GM12878 (cell line): Measurements from ENCODE around the gene FIGNL2. TPM values are rescaled to one million over a fixed set of nuclear protein-coding genes. Genes with fewer than 3 reads are reported as not detected.

Source experiments
- ATAC-seq: fragments of 200-7000 bp; cut with Tn5 transposase; 3 replicates; pipeline ENCODE4 v1.9.1; 2020; ENCODE audit warnings: mild to moderate bottlenecking, moderate library complexity
- BruUV-seq: library from RNA; stranded (reverse); fragments of 400-500 nt; replicated peaks from 2 replicates; lab custom pipeline; 2021; lab: Mats Ljungman, UMichigan
- CTCF ChIA-PET: fragments of 300-600 bp; sonication (Branson Sonifier 250); formaldehyde crosslinking; extraction: SDS; loops from one replicate; lab custom pipeline; 2021; ENCODE audit warnings: inconsistent platforms; lab: Yijun Ruan, JAX
- POLR2A ChIA-PET: fragments of 350-600 bp; formaldehyde crosslinking; extraction: SDS; loops from one replicate; lab custom pipeline; 2021; ENCODE audit warnings: inconsistent platforms; lab: Charles Lee
- RAD21 ChIA-PET: fragments of 300-600 bp; sonication (Branson Sonifier 250); formaldehyde crosslinking; loops from one replicate; lab custom pipeline; 2023; ENCODE audit warnings: antibody characterized with exemption; ENCODE audit not compliant: unreplicated experiment; lab: Charles Lee
- SMC1A ChIA-PET: fragments of 300-600 bp; sonication (Branson Sonifier 250); formaldehyde crosslinking; loops from one replicate; lab custom pipeline; 2023; ENCODE audit not compliant: unreplicated experiment, uncharacterized antibody; lab: Charles Lee
- DNase-seq: peaks from one replicate; pipeline ENCODE4 v3.0.0-alpha.2; 2011; ENCODE audit warnings: low read depth, low spot score
- FAIRE-seq: peaks from 3 replicates; lab custom pipeline; 2011; peaks lifted over from hg19 to GRCh38; lab: Jason Lieb, UNC
- H2AFZ ChIP-seq: 2 replicates; pipeline ENCODE4 v1.6.0; 2011; ENCODE audit warnings: low read depth, low read length, control low read depth; ENCODE audit not compliant: control insufficient read depth
- H3K27ac ChIP-seq: 2 replicates; pipeline ENCODE4 v1.5.1; 2011; ENCODE audit warnings: control low read depth; ENCODE audit not compliant: control insufficient read depth, insufficient read depth
- H3K27me3 ChIP-seq, 2 experiments: replicated peaks in 1 of 2; 2 replicates each; pipeline versions ENCODE4 v1.6.0 to v1.6.1; 2011; ENCODE audit warnings: low read length in 1 of 2; ENCODE audit not compliant: control insufficient read depth in 2 of 2, insufficient read depth in 2 of 2
- H3K36me3 ChIP-seq, 2 experiments: 2 replicates each; pipeline ENCODE4 v1.5.1; 2011; ENCODE audit warnings: low read length in 1 of 2; ENCODE audit not compliant: control insufficient read depth in 2 of 2, insufficient read depth in 2 of 2
- H3K4me1 ChIP-seq: 2 replicates; pipeline ENCODE4 v1.6.1; 2011; ENCODE audit warnings: mild to moderate bottlenecking, low read length, moderate library complexity, mixed read lengths; ENCODE audit not compliant: control insufficient read depth, insufficient read depth
- H3K4me2 ChIP-seq: 2 replicates; pipeline ENCODE4 v1.6.0; 2011; ENCODE audit warnings: control low read depth; ENCODE audit not compliant: control insufficient read depth, insufficient read depth
- H3K4me3 ChIP-seq: fragments of 200-600 bp; sonication (generic); 2 replicates; pipeline ENCODE4 v1.5.1; 2016
- H3K79me2 ChIP-seq: 2 replicates; pipeline ENCODE4 v1.6.0; 2011; ENCODE audit warnings: low read length; ENCODE audit not compliant: control insufficient read depth, insufficient read depth
- H3K9ac ChIP-seq: 2 replicates; pipeline ENCODE4 v1.8.0; 2011; ENCODE audit warnings: low read length, control low read depth, mixed read lengths; ENCODE audit not compliant: control insufficient read depth, insufficient read depth
- H3K9me3 ChIP-seq: replicated peaks from 3 replicates; pipeline ENCODE4 v1.5.1; 2011; ENCODE audit warnings: mild to moderate bottlenecking, low read length; ENCODE audit not compliant: control insufficient read depth, insufficient read depth
- H4K20me1 ChIP-seq: 2 replicates; pipeline ENCODE4 v1.6.0; 2011; ENCODE audit not compliant: control insufficient read depth, insufficient read depth
- MEF2B ChIP-seq: fragments of 450-650 bp; IDR thresholded peaks from 2 replicates; pipeline ENCODE4 v1.6.1; 2018; ENCODE audit warnings: mild to moderate bottlenecking, moderate library complexity; ENCODE audit not compliant: partially characterized antibody, poor library complexity, severe bottlenecking
- MXI1 ChIP-seq: fragments of 150-350 bp; IDR thresholded peaks from 2 replicates; pipeline ENCODE4 v1.6.1; 2011; ENCODE audit warnings: low read depth, mild to moderate bottlenecking, inconsistent platforms, low read length, improper control_type of control experiment
- NFXL1 ChIP-seq: fragments of 450-650 bp; IDR thresholded peaks from 2 replicates; pipeline ENCODE4 v1.6.1; 2017; ENCODE audit warnings: antibody characterized with exemption, mild to moderate bottlenecking, borderline replicate concordance
- POLR2AphosphoS5 ChIP-seq: IDR thresholded peaks from 2 replicates; pipeline ENCODE4 v1.6.1; 2011; ENCODE audit warnings: mild to moderate bottlenecking, low read length, inconsistent platforms
- RAD51 ChIP-seq: fragments of 450-650 bp; IDR thresholded peaks from 2 replicates; pipeline ENCODE4 v1.6.1; 2016; ENCODE audit warnings: moderate library complexity, mild to moderate bottlenecking, inconsistent platforms
- SMARCA5 ChIP-seq: fragments of 450-650 bp; IDR thresholded peaks from 2 replicates; pipeline ENCODE4 v1.6.1; 2017; ENCODE audit warnings: mild to moderate bottlenecking
- SUZ12 ChIP-seq: fragments of 200-600 bp; sonication (generic); IDR thresholded peaks from one replicate; pipeline ENCODE4 v1.6.1; 2018; ENCODE audit warnings: antibody characterized with exemption, mild to moderate bottlenecking; ENCODE audit not compliant: unreplicated experiment
- YY1 ChIP-seq: IDR thresholded peaks from 2 replicates; pipeline ENCODE4 v1.6.1; 2011; ENCODE audit warnings: low read depth, mild to moderate bottlenecking, low read length
- ZBED1 ChIP-seq: IDR thresholded peaks from 2 replicates; pipeline ENCODE4 v1.6.1; 2016; ENCODE audit warnings: borderline replicate concordance
- WGBS: methylation state at CpG from one replicate; pipeline ENCODE4 v1.1.6; 2016; ENCODE audit warnings: low lambda C conversion rate; ENCODE audit not compliant: insufficient replicate concordance, insufficient coverage; ENCODE audit errors: missing lambda C conversion rate; 5-methylcytosine and 5-hydroxymethylcytosine counted together
- in situ Hi-C: fragments of 300-500 bp; cut with MboI; formaldehyde crosslinking; loops from 9 replicates; pipeline ENCODE4 v1.14.3; 2018; ENCODE audit warnings: mixed read lengths
- intact Hi-C: fragments of 100-400 bp; cut with micrococcal nuclease; formaldehyde crosslinking; loops from one replicate; pipeline ENCODE4 v1.14.2; 2022; ENCODE audit not compliant: unreplicated experiment
- polyA plus RNA-seq, 11 experiments: library from polyadenylated mRNA; depleted of rRNA in 4 of 11; unstranded in 6 of 11; stranded (reverse) in 5 of 11; fragments of >200 nt; fragmentation: Nextera tagmentation in 4 of 11; fragmentation: Illumina TruSeq in 1 of 11; extraction: Ambion mirVana in 4 of 11; extraction: Trizol in 1 of 11; gene quantifications; 1 replicate in 1 of 11; 2 replicates in 10 of 11; pipeline versions ENCODE4 v1.2.1 to v1.2.3, GENCODE V29; 2011 to 2016; ENCODE audit warnings: inconsistent platforms in 2 of 11, missing spikeins in 2 of 11, low read depth in 1 of 11
- total RNA-seq, 4 experiments: library from RNA; depleted of rRNA in 3 of 4; stranded (reverse); fragments of >200 nt in 3 of 4; fragmentation: Illumina TruSeq in 1 of 4; extraction: Trizol in 1 of 4; gene quantifications; 2 replicates each; pipeline versions ENCODE4 v1.2.1 to v1.2.3, GENCODE V29; 2013 to 2021
- TF ChIP-seq, protein P1 (sequence below): fragments of 450-650 bp; conservative IDR thresholded peaks from 2 replicates; pipeline ENCODE4 v1.6.1; 2017; ENCODE audit warnings: mild to moderate bottlenecking, moderate library complexity
- TF ChIP-seq, protein P2 (sequence below): IDR thresholded peaks from 2 replicates; pipeline ENCODE4 v1.6.1; 2011; ENCODE audit warnings: mild to moderate bottlenecking, low read depth, low read length, moderate library complexity; ENCODE audit not compliant: insufficient replicate concordance
- TF ChIP-seq, protein P3 (sequence below): IDR thresholded peaks from 2 replicates; pipeline ENCODE4 v1.6.1; 2012; ENCODE audit warnings: improper control_type of control experiment, low read depth, low read length; ENCODE audit not compliant: insufficient replicate concordance
- TF ChIP-seq, protein P4 (sequence below): fragments of 450-650 bp; formaldehyde crosslinking; IDR thresholded peaks from 2 replicates; pipeline ENCODE4 v1.5.0; 2022; ENCODE audit warnings: mild to moderate bottlenecking, missing genetic modification characterization

FIGNL2 gene
- total and polyA plus RNA-seq, 10 of the 15 experiments (the other 5 are each of a cell fraction or from before 2014, with no cell fraction given), result not detected

DNA sequence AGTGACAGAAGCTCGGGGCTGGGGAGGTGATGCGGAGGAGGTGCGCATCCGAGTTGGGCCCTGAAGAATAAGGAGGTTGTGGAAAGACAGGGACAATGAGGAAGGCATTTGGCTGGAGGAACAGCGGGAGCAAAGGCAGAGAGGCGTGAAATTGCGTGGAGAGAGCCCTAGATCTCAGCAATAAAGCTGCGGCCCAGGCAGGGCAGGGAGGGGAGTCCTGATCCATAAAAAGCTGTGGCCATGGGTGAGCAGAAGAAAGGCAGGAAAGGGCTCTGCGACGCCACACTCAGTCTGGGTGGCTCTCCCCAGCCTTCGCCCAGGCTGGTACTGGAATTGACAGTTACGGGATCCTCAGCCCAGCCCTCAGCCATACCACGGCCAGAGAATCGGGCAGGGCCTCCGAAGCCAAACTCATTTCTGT is 2.2 kb downstream of the FIGNL2 start:
- WGBS, result 51% methylated on average over 15 of the region's 15 CpGs
- TF ChIP-seq MEF2B (no peak), SMARCA5 (no peak), ZBED1 (no peak), POLR2AphosphoS5 (no peak), RAD51 (no peak), YY1 (no peak), MXI1 (no peak), SUZ12 (no peak), NFXL1 (no peak)
- TF ChIP-seq, protein P1, sequence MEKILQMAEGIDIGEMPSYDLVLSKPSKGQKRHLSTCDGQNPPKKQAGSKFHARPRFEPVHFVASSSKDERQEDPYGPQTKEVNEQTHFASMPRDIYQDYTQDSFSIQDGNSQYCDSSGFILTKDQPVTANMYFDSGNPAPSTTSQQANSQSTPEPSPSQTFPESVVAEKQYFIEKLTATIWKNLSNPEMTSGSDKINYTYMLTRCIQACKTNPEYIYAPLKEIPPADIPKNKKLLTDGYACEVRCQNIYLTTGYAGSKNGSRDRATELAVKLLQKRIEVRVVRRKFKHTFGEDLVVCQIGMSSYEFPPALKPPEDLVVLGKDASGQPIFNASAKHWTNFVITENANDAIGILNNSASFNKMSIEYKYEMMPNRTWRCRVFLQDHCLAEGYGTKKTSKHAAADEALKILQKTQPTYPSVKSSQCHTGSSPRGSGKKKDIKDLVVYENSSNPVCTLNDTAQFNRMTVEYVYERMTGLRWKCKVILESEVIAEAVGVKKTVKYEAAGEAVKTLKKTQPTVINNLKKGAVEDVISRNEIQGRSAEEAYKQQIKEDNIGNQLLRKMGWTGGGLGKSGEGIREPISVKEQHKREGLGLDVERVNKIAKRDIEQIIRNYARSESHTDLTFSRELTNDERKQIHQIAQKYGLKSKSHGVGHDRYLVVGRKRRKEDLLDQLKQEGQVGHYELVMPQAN, result no peak
- TF ChIP-seq, protein P2, sequence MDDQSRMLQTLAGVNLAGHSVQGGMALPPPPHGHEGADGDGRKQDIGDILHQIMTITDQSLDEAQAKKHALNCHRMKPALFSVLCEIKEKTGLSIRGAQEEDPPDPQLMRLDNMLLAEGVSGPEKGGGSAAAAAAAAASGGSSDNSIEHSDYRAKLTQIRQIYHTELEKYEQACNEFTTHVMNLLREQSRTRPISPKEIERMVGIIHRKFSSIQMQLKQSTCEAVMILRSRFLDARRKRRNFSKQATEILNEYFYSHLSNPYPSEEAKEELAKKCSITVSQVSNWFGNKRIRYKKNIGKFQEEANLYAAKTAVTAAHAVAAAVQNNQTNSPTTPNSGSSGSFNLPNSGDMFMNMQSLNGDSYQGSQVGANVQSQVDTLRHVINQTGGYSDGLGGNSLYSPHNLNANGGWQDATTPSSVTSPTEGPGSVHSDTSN, result no peak
- TF ChIP-seq, protein P3, sequence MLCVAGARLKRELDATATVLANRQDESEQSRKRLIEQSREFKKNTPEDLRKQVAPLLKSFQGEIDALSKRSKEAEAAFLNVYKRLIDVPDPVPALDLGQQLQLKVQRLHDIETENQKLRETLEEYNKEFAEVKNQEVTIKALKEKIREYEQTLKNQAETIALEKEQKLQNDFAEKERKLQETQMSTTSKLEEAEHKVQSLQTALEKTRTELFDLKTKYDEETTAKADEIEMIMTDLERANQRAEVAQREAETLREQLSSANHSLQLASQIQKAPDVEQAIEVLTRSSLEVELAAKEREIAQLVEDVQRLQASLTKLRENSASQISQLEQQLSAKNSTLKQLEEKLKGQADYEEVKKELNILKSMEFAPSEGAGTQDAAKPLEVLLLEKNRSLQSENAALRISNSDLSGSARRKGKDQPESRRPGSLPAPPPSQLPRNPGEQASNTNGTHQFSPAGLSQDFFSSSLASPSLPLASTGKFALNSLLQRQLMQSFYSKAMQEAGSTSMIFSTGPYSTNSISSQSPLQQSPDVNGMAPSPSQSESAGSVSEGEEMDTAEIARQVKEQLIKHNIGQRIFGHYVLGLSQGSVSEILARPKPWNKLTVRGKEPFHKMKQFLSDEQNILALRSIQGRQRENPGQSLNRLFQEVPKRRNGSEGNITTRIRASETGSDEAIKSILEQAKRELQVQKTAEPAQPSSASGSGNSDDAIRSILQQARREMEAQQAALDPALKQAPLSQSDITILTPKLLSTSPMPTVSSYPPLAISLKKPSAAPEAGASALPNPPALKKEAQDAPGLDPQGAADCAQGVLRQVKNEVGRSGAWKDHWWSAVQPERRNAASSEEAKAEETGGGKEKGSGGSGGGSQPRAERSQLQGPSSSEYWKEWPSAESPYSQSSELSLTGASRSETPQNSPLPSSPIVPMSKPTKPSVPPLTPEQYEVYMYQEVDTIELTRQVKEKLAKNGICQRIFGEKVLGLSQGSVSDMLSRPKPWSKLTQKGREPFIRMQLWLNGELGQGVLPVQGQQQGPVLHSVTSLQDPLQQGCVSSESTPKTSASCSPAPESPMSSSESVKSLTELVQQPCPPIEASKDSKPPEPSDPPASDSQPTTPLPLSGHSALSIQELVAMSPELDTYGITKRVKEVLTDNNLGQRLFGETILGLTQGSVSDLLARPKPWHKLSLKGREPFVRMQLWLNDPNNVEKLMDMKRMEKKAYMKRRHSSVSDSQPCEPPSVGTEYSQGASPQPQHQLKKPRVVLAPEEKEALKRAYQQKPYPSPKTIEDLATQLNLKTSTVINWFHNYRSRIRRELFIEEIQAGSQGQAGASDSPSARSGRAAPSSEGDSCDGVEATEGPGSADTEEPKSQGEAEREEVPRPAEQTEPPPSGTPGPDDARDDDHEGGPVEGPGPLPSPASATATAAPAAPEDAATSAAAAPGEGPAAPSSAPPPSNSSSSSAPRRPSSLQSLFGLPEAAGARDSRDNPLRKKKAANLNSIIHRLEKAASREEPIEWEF, result no peak
- TF ChIP-seq, protein P4, sequence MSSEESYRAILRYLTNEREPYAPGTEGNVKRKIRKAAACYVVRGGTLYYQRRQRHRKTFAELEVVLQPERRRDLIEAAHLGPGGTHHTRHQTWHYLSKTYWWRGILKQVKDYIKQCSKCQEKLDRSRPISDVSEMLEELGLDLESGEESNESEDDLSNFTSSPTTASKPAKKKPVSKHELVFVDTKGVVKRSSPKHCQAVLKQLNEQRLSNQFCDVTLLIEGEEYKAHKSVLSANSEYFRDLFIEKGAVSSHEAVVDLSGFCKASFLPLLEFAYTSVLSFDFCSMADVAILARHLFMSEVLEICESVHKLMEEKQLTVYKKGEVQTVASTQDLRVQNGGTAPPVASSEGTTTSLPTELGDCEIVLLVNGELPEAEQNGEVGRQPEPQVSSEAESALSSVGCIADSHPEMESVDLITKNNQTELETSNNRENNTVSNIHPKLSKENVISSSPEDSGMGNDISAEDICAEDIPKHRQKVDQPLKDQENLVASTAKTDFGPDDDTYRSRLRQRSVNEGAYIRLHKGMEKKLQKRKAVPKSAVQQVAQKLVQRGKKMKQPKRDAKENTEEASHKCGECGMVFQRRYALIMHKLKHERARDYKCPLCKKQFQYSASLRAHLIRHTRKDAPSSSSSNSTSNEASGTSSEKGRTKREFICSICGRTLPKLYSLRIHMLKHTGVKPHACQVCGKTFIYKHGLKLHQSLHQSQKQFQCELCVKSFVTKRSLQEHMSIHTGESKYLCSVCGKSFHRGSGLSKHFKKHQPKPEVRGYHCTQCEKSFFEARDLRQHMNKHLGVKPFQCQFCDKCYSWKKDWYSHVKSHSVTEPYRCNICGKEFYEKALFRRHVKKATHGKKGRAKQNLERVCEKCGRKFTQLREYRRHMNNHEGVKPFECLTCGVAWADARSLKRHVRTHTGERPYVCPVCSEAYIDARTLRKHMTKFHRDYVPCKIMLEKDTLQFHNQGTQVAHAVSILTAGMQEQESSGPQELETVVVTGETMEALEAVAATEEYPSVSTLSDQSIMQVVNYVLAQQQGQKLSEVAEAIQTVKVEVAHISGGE (CRISPR knock-in tag), result no peak

More for the DNA sequence above, 2.2 kb downstream of the FIGNL2 start:
- Histone ChIP-seq H3K27ac (no peak overlapping the region), H3K4me2 (no peak overlapping the region), H3K9me3 (no peaks in the 10 kb centered on the region), H3K27me3 (peaks cover 2 to 13% of the 10 kb centered on the region in 2 experiments; a peak in 3 of 4 replicates), H4K20me1 (no peaks in the 10 kb centered on the region; the same call in 1 of the 2 replicates), H3K4me3 (no peak overlapping the region), H3K4me1 (no peaks in the 10 kb centered on the region), H3K9ac (no peak overlapping the region), H2AFZ (no peak overlapping the region), H3K79me2 (no peaks in the 10 kb centered on the region), H3K36me3 (no peaks in the 10 kb centered on the region)
- FAIRE-seq, result no peak
- intact Hi-C loops (no loop called here), in situ Hi-C loops (no loop called here)
- ChIA-PET SMC1A (no interaction called here), POLR2A (no interaction called here), RAD21 (no interaction called here), CTCF (no interaction called here)
- no peak for ATAC-seq
- DNase-seq, result no peak
- BruUV-seq, result no TSS peak
